GM19239 (cell line): ENCODE data around the gene COL2A1.

Source experiments
- DNase-seq: peaks from one replicate; pipeline ENCODE4 v3.0.0; 2011; ENCODE audit warnings: low spot score; ENCODE audit not compliant: insufficient read length
- FAIRE-seq: peaks from 2 replicates; lab custom pipeline; 2011; peaks lifted over from hg19 to GRCh38; lab: Jason Lieb, UNC

COL2A1 gene

GRCh38 chr12:48004053-48004941 lies at the start of gene COL2A1:
COL2A1 (minus strand) TSS chr12:48004476; CDS start chr12:48004321, 155 bp downstream.
- DNase-seq (no peak), FAIRE-seq (no peak)

- FAIRE-seq (no peak), DNase-seq (no peak)
These were observed 49.6 kb upstream of the COL2A1 start for GRCh38 chr12:48053883-48054282.

DNA sequence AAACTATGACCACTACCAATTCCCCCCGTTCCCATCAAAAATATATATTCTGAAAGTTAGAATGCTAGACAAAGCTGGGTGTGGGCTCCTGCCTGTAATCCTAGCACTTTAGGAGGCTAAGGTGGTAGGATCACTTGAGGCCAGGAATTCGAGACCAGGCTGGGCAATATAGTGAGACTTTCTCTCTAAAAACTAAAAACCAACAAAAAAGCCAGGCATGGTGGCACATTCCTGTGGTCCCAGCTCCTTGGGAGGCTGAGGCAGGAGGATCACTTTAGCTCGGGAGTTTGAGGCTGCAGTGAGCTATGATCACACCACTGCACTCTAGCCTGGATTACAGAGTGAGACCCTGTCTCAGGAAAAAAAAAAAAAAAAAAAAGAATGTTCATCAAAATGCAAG lies 48.8 kb upstream of the COL2A1 start:
- FAIRE-seq: no peak
- no peak for DNase-seq

- DNase-seq (no peak), FAIRE-seq (no peak)
These were observed 47.4 kb upstream of the COL2A1 start for GRCh38 chr12:48051681-48052080.

GRCh38 chr12:48050174-48050573 lies 45.9 kb upstream of the COL2A1 start:
- DNase-seq (no peak), FAIRE-seq (no peak)

DNA sequence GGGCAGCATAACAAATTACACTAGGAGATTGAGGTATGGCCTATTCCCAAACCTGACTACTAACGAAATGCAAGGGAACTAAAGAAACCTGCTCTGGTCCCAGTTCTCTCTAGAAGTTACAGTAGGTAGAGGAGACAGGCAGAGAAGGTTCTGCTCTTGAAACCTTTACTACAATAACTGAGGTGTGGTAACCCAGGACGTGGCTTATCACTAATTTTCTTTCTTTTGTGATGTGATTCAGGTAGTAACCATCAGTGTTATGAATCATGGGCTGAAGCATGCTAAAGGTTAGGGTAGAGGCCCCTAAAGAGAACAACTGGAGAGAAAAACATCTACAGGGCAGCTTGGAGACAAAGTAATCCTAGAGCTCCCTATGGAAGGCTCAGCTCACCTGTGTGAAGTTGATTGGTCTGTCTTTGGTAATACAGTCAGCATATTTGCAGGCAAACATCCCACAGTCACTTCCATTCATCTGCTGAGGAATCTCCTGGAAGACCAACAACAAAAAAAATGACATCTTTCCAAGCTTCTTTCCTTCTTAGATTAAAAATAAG lies 41.8 kb upstream of the COL2A1 start:
- FAIRE-seq: no peak
- DNase-seq: no peak

GRCh38 chr12:48045061-48045846 lies 41.0 kb upstream of the COL2A1 start:
- no peak for DNase-seq
- no peak for FAIRE-seq

DNA sequence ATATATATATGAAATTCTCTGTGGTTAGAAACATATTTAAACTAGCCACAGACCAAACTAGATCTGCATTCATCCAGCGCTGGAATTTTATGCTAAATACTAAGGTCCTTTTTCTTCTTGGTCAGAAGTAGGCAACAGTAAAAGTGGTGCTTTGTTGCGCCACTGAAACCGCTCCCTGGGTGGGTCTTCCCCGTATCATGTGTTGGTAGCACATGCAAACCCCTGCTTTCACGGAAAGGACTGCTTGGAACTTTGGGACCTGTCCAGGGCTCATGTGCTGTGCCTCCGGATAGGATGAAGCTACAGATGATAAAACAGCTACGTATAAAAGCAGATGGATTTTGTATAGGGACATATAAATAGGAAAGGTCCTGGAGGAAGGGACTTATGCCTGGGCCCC lies 40.1 kb upstream of the COL2A1 start:
- no peak for FAIRE-seq
- DNase-seq: no peak

GRCh38 chr12:48043771-48044170 lies 39.5 kb upstream of the COL2A1 start:
- FAIRE-seq (no peak), DNase-seq (no peak)

DNA sequence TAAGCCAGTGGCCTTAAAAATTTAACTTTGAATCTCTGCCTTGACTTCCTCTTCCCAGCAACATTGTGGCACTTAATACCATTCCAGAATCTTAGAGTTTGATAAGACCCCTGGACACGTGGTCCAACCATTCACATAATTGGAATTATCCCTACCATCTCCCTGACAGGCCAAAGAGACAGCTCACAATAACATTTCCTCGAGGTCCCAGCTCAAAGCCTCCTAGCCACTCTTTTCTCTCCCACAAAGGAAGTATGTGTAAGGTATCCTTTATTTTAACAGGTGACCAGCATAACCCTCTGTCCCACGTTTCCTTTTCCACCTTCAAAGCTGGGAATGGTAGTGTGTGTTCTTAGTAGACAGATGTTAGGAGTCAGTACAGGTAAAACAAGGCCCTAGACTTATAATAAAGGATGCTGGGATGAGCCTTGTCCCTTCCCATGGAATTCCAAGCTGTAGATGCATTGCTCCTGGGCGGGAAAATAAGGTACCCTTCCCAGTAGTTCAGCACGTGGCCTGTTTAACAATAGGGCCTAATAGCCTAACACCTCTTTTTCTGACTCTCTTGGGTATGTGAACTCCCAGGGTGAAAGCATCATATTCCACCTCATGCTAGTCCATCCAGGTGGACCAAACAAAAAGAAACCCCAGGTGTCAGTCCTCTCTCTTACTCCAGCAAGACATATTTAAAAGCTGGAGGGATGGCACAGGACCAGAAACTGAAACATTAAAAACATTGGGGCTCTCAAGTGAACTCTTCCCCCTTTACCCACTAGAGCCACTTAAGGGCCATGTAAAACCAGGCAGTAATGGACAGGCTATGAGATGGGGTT lies 37.5 kb upstream of the COL2A1 start:
- DNase-seq (no peak), FAIRE-seq (no peak)

DNA sequence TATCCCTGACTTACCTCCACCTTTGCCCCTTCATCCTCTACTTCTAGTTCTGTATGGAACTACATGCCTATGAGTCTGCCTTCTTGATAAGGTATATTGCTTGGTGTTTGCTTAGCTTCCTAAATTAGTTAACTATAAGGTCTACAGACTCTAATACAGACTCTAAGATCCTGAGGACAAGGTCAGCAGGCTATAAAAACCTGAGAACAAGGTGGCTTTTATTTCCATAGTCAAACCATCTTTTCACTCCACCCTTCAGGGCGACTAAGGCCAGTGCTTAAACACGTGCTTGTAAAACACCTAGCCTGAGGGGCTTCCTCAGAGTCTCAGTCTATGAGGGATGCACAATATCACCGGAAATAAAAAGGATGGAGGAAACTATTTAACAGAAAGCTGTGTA lies 36.1 kb upstream of the COL2A1 start:
- FAIRE-seq (no peak), DNase-seq (no peak)

GRCh38 chr12:48039151-48039550 lies 34.9 kb upstream of the COL2A1 start:
- no peak for FAIRE-seq

GRCh38 chr12:48038085-48038484 lies 33.8 kb upstream of the COL2A1 start:
- FAIRE-seq: no peak
- DNase-seq: no peak

More at GRCh38 chr12:48039151-48039550, 34.9 kb upstream of the COL2A1 start:
- no peak for DNase-seq

- FAIRE-seq: no peak
- no peak for DNase-seq
These were observed 33.1 kb upstream of the COL2A1 start for GRCh38 chr12:48037267-48037915.

DNA sequence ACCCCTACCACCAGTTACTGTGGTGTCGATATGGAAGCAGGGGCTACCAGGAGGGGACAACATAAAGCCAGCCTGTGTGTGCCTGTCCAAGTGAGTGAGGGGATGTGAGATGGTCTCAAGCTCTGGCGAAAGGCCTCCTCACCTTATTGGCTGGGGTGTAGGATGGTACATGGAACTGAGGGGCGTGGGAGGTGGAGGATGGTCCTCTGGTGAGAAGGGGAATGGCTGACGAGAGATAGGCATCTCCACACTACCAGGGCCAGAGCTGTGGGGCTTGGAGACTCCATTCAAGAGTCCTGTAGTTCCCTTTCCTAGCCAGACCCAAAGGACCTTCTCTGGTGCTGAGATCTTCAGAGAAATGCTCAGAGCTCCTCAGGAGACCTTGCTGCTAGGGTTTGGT lies 32.5 kb upstream of the COL2A1 start:
- DNase-seq (no peak), FAIRE-seq (no peak)

- DNase-seq (no peak), FAIRE-seq (no peak)
These were observed 30.8 kb upstream of the COL2A1 start for GRCh38 chr12:48034835-48035805.

DNA sequence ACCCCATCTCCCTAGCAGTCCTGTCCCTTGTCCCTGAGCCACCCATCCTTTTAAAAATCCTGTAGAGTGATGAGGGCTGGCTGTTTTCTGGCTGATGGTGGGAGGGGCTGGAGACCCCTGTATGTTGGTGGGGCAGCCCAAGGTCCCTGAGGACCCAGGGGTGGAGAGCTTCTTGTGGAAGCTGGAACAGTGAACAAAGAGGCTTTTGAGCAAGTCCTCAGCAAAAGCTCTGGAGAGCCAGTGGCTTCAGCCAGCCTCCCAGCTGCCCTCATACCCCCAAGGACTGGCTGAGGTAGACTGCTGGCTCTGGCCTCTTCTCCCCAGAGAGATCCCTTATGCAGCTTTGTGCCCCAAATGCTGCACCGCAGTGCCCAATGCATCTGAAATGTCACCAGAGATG lies 29.2 kb upstream of the COL2A1 start:
- no peak for FAIRE-seq
- DNase-seq: no peak

DNA sequence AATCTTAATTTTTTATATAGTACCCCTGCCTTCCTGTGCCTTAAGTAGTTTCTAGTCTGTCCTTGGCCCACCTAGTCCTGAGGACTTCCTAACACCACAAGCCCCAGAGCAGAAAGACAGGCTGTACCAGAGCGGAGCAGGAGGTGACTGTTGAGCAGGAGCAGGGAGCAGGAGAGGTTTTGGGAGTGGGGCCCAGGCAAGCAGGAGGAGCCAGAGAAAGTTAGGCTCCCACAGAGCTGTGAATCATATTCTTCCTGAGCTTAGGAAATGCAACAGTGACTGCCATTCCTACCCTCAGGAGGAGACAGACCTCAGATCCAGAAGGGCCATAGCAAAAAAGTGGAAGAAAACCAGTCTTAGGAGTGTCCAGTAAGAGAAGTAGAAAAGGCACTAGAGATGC lies 28.3 kb upstream of the COL2A1 start:
- FAIRE-seq (no peak), DNase-seq (no peak)
